Esophagus muscularis mucosa (tissue), 4 donors: ENCODE data around the gene PEDS1. TPM values are rescaled to one million over a fixed set of nuclear protein-coding genes. Genes with fewer than 3 reads are reported as not detected.

ENCODE experiments used
- DNase-seq: peaks from one replicate; pipeline ENCODE4 v3.0.0-alpha.2; 2017; ENCODE audit errors: extremely low spot score
- H3K27ac ChIP-seq, 4 donors: fragments of 200-600 bp; sonication (generic); replicated peaks in 1 of 4; 1 replicate in 3 of 4; 2 replicates in 1 of 4; pipeline ENCODE4 v1.5.1; 2016 to 2019; ENCODE audit warnings: mild to moderate bottlenecking in 1 of 4
- H3K27me3 ChIP-seq, 4 donors: fragments of 200-600 bp; sonication (generic); one replicate each; pipeline versions ENCODE4 v1.5.1 to v1.6.0; 2016 to 2019
- H3K36me3 ChIP-seq, 4 donors: fragments of 200-600 bp; sonication (generic); one replicate each; pipeline ENCODE4 v1.5.1; 2016 to 2019
- H3K4me1 ChIP-seq, 4 donors: fragments of 200-600 bp; sonication (generic); one replicate each; pipeline ENCODE4 v1.5.1; 2016 to 2019
- H3K4me3 ChIP-seq, 4 donors: fragments of 200-600 bp; sonication (generic); 1 replicate in 2 of 4; 2 replicates in 2 of 4; pipeline ENCODE4 v1.5.1; 2016 to 2019; ENCODE audit warnings: mild to moderate bottlenecking in 4 of 4, moderate library complexity in 1 of 4
- H3K9me3 ChIP-seq, 4 donors: fragments of 200-600 bp; sonication (generic); 1 replicate in 3 of 4; 2 replicates in 1 of 4; pipeline ENCODE4 v1.5.1; 2016 to 2019
- CTCF ChIP-seq, 3 experiments: fragments of 200-600 bp in 2 of 3; fragments of 450-650 bp in 1 of 3; sonication (generic) in 2 of 3; IDR thresholded peaks; one replicate each; pipeline ENCODE4 v1.5.1; 2017 to 2019; ENCODE audit warnings: antibody characterized with exemption in 3 of 3, mild to moderate bottlenecking in 2 of 3, moderate library complexity in 1 of 3
- EP300 ChIP-seq: sonication (generic); formaldehyde crosslinking; IDR thresholded peaks from one replicate; pipeline ENCODE4 v1.6.1; 2017; ENCODE audit warnings: antibody characterized with exemption
- POLR2A ChIP-seq: fragments of 450-650 bp; IDR thresholded peaks from one replicate; pipeline ENCODE4 v1.6.1; 2017; ENCODE audit warnings: antibody characterized with exemption, moderate library complexity, mild to moderate bottlenecking, low read depth
- POLR2AphosphoS5 ChIP-seq, 2 donors: sonication (generic); formaldehyde crosslinking; IDR thresholded peaks; one replicate each; pipeline ENCODE4 v1.6.1; 2017; ENCODE audit warnings: antibody characterized with exemption in 2 of 2
- WGBS: methylation state at CpG from one replicate; pipeline ENCODE4 v1.1.5; 2018; 5-methylcytosine and 5-hydroxymethylcytosine counted together
- intact Hi-C: fragments of 100-400 bp; cut with DNase I; formaldehyde crosslinking; loops from one replicate; pipeline ENCODE4 v1.15.1; 2023
- total RNA-seq, 4 donors: library from RNA; depleted of rRNA; stranded (reverse); fragments of >200 nt; gene quantifications; one replicate each; pipeline versions ENCODE4 v1.1.0 to v1.2.1, GENCODE V29; 2016

PEDS1 gene
- total RNA-seq, 4 donors from 2014 or later: 22.2 to 50.3 (median 30.7) TPM

GRCh38 chr20:50194422-50194830 lies 40.9 kb upstream of the PEDS1 start:
- H3K4me3 ChIP-seq: peak overlapping the region; percentile 75 to 100 (median 92)
- TF ChIP-seq POLR2AphosphoS5 (IDR thresholded peaks at IDR 0.05) (peak in 1 of 2 donors; percentile 48), POLR2A (no peak)
- no peak for DNase-seq
- H3K9me3 ChIP-seq: peaks cover 0 to 2% (median 0%) of the 10 kb centered on the region in 4 donors
- H3K36me3 ChIP-seq: peaks cover 8 to 29% (median 17%) of the 10 kb centered on the region in 4 donors
- 77% methylated on average over 7 of the region's 7 CpGs for WGBS
- H3K27ac ChIP-seq: peak overlapping the region; percentile 91 to 100 (median 98)
- H3K4me1 ChIP-seq: peaks cover 19 to 48% (median 40%) of the 10 kb centered on the region in 4 donors
- H3K27me3 ChIP-seq: no peaks in the 10 kb centered on the region
- intact Hi-C loops: no loop called here

GRCh38 chr20:50193836-50194421 lies 40.4 kb upstream of the PEDS1 start:
- no peak for DNase-seq
- H3K36me3 ChIP-seq: peaks cover 8 to 29% (median 17%) of the 10 kb centered on the region in 4 donors
- peak overlapping the region; percentile 91 to 100 (median 98) for H3K27ac ChIP-seq
- no peaks in the 10 kb centered on the region for H3K9me3 ChIP-seq
- peak overlapping the region; percentile 75 to 100 (median 92) for H3K4me3 ChIP-seq
- H3K27me3 ChIP-seq: no peaks in the 10 kb centered on the region
- 65% methylated on average over 11 of the region's 16 CpGs for WGBS
- intact Hi-C loops: no loop called here
- peak in 1 of 2 donors; percentile 53 for TF ChIP-seq POLR2AphosphoS5 (IDR thresholded peaks at IDR 0.05)
- no peak for TF ChIP-seq CTCF (IDR thresholded peaks at IDR 0.05)
- TF ChIP-seq POLR2A: peak; percentile 20
- TF ChIP-seq EP300: no peak
- H3K4me1 ChIP-seq: peaks cover 19 to 48% (median 40%) of the 10 kb centered on the region in 4 donors

- Histone ChIP-seq H3K27ac (peak overlapping the region; percentile 91 to 100 (median 98)), H3K36me3 (peaks cover 8 to 29% (median 17%) of the 10 kb centered on the region in 4 donors), H3K27me3 (no peaks in the 10 kb centered on the region), H3K4me3 (peak overlapping the region; percentile 75 to 100 (median 92)), H3K9me3 (no peaks in the 10 kb centered on the region), H3K4me1 (peaks cover 19 to 48% (median 40%) of the 10 kb centered on the region in 4 donors)
- TF ChIP-seq EP300: no peak
- no peak for TF ChIP-seq CTCF (IDR thresholded peaks at IDR 0.05)
- TF ChIP-seq POLR2A: no peak
- TF ChIP-seq POLR2AphosphoS5 (IDR thresholded peaks at IDR 0.05): peak; percentile 1 to 21
- 66% methylated on average over 10 of the region's 10 CpGs for WGBS
- DNase-seq: no peak
- intact Hi-C loops: no loop called here
These were observed 39.8 kb upstream of the PEDS1 start for GRCh38 chr20:50193199-50193835.

GRCh38 chr20:50192364-50193198 lies 39.1 kb upstream of the PEDS1 start:
- H3K4me1 ChIP-seq: peaks cover 21 to 48% (median 42%) of the 10 kb centered on the region in 4 donors
- no peaks in the 10 kb centered on the region for H3K9me3 ChIP-seq
- TF ChIP-seq EP300 (peak; percentile 67), POLR2A (peak; percentile 22), CTCF (IDR thresholded peaks at IDR 0.05) (no peak), POLR2AphosphoS5 (IDR thresholded peaks at IDR 0.05) (peak; percentile 90 to 92)
- peak overlapping the region; percentile 75 to 100 (median 92) for H3K4me3 ChIP-seq
- intact Hi-C loops: no loop called here
- peak overlapping the region; percentile 91 to 100 (median 98) for H3K27ac ChIP-seq
- H3K36me3 ChIP-seq: peaks cover 8 to 29% (median 17%) of the 10 kb centered on the region in 4 donors
- H3K27me3 ChIP-seq: no peaks in the 10 kb centered on the region
- 2% methylated on average over 19 of the region's 25 CpGs for WGBS
- no peak for DNase-seq
